Ovary (tissue), 3 donors: ENCODE measurements around the gene NUDT5.

ENCODE experiments used
- EP300 ChIP-seq: sonication (generic); formaldehyde crosslinking; IDR thresholded peaks from one replicate; pipeline ENCODE4 v1.6.1; 2017; ENCODE audit warnings: antibody characterized with exemption
- TF ChIP-seq, protein P1 (sequence below), 3 donors: fragments of 450-650 bp in 2 of 3; fragments of 200-600 bp in 1 of 3; IDR thresholded peaks; one replicate each; pipeline versions ENCODE4 v1.5.1 to v1.8.0; 2016 to 2022; ENCODE audit warnings: antibody characterized with exemption in 3 of 3, mild to moderate bottlenecking in 1 of 3
- donor health status: DM: no; HTN: no; CAD: no.

DNA sequence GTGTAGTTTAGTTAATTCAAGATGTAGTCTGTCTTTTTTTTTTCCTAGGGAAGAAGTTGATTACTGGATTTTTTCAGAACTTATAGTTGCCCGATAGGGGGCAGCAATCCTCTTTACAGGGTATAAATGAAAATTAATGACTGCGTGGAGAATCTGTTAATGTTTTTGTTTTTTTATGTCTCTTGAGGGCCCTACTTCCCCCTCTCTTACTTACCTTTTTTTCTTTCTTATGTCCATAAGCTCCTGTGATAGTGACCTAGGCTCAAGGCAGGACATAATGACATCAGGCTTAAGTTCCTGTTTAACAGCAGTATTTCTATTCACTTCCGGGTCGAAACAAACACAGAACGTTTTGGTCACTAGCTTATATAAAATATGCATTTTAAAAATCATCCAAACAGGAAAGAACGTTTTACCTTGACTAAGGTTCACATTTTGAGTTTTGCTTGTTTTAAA lies 19.1 kb upstream of the NUDT5 start:
- TF ChIP-seq, protein P1, sequence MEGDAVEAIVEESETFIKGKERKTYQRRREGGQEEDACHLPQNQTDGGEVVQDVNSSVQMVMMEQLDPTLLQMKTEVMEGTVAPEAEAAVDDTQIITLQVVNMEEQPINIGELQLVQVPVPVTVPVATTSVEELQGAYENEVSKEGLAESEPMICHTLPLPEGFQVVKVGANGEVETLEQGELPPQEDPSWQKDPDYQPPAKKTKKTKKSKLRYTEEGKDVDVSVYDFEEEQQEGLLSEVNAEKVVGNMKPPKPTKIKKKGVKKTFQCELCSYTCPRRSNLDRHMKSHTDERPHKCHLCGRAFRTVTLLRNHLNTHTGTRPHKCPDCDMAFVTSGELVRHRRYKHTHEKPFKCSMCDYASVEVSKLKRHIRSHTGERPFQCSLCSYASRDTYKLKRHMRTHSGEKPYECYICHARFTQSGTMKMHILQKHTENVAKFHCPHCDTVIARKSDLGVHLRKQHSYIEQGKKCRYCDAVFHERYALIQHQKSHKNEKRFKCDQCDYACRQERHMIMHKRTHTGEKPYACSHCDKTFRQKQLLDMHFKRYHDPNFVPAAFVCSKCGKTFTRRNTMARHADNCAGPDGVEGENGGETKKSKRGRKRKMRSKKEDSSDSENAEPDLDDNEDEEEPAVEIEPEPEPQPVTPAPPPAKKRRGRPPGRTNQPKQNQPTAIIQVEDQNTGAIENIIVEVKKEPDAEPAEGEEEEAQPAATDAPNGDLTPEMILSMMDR (IDR thresholded peaks at IDR 0.05): peak; percentile 16 to 49 (median 18)
- TF ChIP-seq EP300: no peak
